ELR (cell line): ENCODE measurements around the gene KPNA3.
"Not testable (repeated sequence)": the region's sequence is repeated elsewhere in the genome, so short reads cannot be mapped to it uniquely, and the experiment has no call there.

Experiments used
- DNase-seq: peaks from one replicate; pipeline ENCODE4 v3.0.0-alpha.2; 2015; ENCODE audit warnings: low read depth

The KPNA3 gene

DNA sequence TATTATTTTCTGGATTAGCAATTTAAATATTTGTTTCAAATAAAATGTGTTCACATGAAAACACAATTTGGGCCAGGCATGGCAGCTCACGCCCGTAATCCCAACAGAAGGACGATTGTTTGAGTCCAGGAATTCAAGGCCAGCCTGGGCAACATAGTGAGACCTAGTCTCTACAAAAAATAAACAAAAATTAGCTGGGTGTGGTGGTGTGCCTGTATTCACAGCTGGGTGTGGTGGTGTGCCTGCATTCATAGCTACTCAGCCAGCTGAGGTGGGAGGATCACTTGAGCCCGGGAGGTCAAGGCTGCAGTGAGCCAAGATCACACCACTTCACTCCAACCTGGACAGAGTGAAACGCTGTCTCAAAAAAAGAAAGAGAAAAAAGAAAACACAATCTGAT is 46.4 kb downstream of the KPNA3 start:
- DNase-seq: no peak

DNA sequence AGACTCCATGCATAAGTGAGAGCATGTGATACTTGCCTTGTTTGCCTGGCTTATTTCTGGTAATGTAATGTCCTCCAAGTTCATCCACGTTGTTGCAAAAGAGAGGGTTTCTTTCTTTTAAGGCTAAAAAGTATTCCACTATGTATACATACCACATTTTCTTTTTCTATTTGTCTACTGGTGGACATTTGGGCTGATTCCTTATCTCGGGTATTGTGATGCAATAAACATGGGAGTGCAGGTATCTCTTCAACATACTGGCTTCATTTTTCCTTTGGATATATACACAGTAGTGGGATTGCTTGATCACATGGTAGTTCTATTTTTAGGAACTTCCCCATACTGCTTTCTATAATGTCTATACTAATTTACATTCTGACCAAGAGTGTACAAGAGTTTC is 51.6 kb downstream of the KPNA3 start:
- no peak for DNase-seq

DNA sequence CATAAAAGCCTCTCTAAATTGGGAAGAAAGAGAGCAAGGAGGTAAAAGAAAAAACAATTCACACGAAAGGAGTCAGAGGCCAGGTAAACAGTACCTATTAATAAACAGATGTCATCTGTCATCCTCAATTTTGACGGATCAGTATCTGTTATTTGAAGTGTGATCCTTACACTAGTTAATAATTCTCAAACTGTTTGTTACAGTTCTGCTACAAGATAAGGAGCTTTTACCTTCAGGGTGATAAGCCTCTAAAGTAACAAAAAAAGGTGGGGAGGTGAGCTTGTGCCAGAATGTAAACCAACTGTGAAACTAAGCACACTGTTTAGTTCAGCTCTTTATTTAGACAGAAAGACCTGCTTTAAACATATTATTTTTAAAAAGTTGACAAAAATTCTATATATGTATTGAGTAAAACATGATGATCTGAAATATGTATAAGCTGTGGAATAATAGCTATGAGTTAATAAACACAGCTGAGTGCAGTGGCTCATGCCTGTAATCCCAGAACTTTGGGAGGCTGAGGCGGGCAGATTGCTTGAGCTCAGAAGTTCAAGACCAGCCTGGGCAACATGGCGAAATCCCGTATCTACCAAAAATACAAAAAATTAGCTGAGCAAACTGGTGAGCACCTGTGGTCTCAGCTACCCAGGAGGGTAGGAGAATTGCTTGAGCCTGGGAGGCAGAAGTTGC is 52.8 kb downstream of the KPNA3 start:
- no peak for DNase-seq

DNA sequence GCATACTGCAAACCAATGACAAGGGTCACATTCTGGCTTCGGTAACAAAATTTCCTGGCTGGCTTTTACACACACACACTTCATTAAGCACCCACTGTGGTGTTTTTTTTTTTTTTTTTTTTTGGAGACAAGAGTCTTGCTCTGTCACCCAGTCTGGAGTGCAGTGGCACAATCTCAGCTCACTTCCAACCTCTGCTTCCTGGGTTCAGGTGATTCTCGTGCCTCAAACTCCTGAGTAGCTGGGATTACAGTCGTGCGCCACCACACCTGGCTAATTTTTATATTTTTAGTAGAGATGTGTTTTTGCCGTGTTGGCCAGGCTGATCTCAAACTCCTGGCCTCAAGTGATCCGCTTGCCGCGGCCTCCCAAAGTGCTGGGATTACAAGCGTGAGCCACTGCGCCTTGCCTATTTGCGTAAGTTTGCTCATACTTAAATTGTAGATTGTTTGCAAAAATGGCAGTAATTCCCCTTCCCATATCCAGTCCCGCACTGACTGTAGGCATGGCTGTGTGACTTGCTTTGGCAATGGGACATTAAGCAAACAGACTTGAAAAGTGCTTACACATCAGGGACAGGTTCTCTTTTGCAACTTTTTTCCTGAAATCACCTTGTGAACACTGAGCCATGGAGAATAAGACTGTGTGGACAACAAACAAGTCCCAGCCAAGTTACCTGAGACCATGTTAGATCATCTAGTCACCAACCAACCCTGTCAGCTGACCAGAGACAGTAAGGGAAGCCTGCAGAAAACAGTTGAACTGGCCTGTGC is 59.1 kb downstream of the KPNA3 start:
- DNase-seq: peak; percentile 3

DNA sequence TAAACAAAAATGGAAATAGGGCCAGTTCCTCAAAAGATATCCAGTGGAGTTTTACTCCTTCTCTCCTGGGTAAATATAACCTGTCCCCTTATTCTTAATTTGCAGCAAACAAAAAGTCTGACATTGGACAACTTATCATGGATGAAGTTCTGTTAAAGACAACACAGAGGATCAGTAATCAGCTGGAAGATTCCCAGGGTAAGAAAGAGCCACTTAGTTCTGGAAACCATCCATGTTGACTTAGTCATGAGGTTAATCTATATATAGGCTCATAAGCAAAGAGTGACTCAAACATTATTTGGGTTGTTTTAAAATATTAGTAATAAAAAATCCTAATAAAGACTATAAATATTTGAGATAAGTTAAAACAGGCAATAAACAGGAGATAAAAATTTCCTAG is 60.7 kb downstream of the KPNA3 start:
- DNase-seq: peak; percentile 77

DNA sequence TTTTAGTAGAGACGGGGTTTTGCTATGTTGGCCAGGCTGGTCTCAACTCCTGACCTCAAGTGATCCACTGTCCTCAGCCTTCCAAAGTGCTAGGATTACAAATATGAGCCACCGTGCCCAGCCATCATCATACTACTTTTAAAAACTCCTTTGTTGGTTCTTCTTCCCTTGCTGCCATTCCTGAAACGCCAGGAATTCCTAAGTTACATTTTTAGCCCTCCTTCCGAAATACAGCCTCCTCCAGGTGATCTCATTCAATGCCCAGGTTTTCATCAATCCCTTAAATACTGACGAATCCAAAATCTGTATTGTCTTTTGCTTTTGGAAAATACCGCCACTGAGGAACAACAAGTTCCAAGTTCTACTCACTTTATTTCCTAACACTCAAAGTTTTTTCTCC is 75.9 kb downstream of the KPNA3 start:
- no peak for DNase-seq

DNA sequence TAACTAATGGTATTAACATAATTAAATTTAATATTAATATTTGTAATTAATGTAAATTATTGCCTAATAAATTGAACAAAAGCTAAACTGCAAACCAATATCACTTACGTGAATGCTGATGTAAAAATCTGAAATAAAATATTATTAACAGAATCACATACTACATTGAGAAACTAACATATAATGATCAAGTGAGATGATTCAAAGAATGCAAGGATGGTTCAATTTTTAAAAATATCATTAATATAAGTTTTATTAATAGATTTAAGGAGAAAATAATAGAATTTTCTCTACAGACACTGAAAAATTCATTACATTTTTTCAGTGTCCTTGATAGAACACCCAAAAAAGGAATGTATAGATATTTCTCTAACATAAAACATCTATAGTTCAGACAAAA is 77.7 kb downstream of the KPNA3 start:
- no peak for DNase-seq

DNA sequence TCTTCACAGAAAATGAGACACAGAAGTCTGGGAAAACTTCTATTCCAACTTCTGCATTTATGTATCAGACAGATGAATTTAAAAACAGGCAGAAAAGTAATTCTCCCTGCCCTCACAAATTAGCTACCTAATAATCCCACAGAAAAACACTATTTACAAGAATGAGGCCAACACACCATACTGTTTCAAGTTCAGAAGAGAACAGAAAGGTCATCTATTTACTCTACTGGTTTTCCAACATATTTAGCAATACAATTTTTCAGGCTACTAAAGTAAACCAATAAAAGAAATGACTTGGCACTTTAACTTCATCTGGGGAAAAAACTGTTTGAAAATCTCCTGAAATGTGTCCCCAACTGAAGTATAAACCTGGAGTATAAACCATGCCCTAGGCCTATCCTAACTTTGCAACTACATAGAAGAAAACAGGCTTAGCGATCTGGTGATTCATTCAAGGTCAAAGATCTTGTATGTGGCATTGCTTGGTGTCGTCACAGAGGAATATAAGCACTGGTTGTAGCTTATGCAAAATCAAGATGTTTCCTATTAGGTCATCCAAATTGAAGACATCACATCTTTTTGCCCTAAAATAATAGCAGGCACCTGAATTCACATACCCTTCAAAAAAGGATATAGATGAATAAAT is 81.1 kb downstream of the KPNA3 start:
- peak; percentile 85 for DNase-seq

DNA sequence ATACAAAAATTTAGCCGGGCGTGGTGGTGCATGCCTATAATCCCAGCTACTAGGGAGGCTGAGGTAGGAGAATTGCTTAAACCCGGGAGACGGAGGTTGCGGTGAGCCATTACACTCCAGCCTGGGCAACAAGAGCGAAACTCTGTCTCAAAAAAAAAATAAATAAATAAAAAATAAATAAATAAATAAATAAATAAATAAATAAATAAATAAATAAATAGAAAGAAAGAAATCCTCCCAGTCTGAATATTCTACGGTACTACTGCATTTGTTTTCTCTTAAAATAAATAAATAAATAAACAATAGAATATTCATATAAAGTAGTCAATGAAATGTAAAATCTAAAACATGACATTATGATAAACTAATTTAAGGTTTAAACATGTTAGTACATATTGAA is 88.2 kb downstream of the KPNA3 start:
- DNase-seq: not testable (repeated sequence)

DNA sequence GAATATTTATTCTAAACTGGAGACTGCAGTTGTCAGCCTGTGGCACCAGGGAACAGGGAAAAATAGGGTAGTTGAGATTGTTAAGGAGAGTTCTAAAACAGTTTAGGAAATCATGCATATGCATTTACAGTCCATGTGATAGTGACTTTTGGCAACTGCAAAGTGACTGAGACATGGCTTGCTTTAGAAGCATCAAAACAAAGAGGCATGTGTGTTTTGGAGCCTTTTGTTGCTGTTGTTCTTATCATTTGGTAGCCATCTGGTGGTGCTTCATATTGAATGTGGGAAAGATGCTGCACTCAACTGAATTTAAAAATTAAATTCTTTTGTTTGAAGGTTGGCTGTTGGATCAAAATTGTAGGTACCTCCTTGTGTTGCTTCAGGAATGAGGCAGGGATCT is 91.0 kb downstream of the KPNA3 start:
- no peak for DNase-seq

DNA sequence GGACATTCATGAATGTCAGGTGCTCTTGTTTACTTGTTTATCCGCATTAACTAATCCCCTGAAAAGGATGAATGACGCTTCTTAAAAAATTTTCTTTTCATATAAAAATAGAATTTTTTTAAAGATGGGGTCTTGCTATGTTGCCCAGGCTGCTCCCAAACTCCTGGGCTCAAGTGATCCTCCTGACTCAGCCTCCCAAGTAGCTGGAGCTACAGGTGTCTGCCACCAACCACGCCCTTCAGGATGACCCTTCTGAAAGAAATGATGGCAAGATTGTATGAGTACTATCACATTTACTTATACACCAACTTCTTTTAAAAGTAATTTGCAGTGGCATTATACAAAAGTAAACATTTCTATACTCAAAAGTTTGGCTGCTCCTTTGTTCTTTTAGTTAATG is 95.0 kb downstream of the KPNA3 start:
- no peak for DNase-seq

DNA sequence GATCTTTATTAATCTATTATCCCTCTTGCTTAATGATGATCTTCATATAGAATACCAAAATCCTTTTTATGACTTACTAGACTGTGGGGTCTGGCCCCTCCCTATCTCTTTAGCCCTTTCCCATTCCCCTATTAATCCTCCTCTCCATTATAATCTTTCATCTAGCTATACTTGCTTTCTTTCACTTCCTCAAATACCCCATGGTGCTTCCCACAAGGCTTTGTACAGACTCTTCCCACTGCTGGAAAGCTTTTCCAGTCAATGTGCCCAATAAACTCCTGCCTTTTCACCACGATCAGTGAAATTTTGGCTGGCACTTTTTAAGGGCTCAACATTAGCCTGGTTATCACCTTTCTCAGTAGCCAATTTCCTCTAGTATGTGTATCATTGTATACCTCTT is 98.0 kb downstream of the KPNA3 start:
- no peak for DNase-seq

DNA sequence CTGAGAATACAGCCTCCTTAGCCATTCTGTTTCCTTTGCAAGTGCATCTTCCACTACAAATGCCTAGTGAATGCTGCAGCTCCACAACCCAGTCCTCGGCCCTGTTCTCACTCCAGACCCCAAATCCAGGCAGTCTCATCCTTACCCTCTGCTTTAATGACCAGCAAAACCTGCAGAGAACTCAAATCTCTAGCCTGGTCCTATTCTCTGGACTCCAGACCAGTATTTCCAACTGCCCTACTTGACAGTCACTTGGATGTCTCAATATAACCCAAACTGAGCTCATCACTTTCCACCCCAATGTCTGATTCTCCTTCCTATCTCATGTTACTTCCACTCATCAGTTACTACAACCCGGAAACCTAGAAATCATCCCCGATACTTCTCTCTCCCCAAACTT is 98.6 kb downstream of the KPNA3 start:
- DNase-seq: no peak

DNA sequence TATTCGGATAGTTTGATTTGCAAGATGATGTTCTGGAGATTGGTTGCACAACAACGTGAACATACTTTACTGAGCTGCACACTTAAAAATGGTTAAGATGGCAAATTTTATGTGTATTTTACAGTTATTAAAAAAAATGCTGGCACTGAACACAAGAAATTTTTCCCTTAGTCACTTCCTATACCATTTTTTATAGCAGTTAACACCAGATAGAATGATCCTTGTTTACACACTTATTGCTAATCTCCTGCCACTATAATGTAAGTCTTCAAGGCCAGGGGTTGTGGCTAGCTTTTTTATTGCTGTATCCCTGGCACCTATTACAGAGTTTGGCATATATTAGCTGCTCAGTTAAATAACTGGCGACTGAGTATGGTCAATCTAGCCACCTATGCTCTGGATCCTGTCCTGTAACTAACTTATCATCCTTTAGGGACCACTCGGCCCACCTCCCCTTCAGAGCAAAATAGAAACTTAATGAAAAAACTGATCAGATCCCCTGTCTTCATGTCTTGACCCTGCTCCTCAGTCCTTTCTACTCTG is 99.2 kb downstream of the KPNA3 start:
- DNase-seq: peak; percentile 42

DNA sequence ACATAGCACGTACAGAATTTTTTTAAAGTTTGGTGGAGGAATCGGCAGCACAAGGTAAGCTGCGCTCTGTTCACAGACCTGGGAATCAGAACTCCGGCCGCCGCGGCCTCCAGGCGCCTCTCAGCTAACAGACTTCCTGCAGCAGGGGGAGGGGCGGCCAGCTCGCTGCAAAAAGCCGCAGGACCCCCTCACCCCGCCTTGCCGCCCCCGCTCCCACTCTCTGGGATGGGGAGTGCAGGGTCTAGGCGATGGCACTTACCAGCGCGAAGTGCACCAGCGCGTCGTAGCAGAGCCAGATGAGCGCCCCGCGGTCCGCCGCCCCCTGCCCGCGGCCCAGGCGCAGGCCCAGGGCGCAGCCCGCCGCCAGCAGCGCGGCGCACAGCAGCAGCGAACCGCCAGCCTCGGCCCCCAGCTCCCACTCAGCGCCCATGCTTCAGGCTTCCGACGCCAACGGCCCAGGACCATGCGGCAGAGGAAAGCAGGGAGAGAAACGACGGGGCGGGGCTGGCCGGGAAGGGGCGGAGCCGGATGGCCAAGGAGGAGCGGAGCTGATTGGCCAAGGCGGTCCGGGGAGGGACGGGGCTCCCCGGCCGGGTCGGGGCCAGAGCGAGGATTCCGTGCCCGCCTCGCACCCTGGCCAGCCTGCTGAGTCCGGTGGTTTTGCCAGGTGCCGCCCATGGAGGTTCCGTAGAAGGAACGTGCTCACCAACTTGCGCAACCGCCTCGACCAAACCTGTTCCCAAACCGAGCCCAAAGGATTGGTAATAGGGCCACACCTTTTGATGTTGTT is 101.3 kb downstream of the KPNA3 start, which contains the start of gene EBPL:
EBPL (minus strand) TSS at position 492 of the 790 bp plus-strand sequence; CDS start at position 430, 62 bp downstream.
- peak; percentile 93 for DNase-seq

DNA sequence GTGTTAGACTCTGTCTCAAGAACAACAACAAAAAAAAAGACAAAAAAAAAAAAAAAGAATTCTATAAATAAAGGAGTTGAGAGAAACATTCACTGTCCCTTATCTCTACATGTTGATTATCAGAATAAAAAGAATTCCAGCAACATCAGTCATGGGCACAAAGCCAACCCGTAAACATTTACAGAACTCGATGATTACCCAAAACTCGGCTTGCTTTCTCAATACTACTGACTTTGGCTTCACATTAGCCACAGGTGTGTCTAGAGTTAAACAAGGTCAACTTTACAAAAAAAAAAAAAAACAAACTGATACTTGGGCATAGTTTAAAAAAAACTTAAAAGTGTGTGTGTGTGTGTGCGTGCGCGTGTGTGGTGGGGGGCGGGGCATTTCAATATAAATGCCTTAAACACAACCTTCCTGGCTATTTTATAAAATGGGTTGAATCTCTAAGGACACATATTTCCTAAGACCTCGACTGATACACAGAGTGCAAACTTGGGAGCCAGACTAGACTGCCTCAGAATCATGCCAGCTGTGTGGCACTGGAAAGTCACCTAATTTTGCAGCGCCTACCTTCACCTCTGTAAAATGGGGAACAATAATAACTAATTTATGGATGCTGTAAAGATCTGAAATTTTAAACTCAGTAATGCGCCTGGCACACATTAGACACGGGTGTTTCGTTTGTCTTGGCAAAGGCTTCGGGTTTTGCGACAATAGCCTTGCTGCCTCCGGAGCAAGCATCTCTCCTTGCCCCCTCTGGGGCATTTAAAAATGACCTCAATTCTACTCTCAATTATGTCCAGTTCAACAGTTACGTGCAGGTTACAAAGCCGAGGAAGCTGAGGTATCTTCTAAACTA is 102.1 kb downstream of the KPNA3 start:
- peak; percentile 61 for DNase-seq

DNA sequence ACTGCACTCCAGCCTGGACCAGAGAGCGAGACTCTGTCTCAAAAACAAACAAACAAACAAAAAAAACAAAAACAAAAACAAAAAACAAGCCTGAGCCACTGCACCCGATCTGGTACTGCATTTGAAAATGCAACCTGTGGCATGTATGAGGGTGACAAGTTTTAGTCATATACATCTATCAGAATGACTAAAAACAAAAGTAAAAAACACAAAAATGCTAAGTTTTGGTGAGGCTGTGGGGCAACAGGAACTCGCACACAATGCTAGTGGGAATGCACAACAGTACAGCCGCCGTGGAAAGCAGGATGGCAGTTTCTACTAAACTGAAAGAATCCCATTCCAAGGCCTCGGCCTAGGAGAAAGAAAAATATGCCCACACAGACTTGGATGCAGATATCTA is 109.0 kb downstream of the KPNA3 start:
- DNase-seq: no peak

DNA sequence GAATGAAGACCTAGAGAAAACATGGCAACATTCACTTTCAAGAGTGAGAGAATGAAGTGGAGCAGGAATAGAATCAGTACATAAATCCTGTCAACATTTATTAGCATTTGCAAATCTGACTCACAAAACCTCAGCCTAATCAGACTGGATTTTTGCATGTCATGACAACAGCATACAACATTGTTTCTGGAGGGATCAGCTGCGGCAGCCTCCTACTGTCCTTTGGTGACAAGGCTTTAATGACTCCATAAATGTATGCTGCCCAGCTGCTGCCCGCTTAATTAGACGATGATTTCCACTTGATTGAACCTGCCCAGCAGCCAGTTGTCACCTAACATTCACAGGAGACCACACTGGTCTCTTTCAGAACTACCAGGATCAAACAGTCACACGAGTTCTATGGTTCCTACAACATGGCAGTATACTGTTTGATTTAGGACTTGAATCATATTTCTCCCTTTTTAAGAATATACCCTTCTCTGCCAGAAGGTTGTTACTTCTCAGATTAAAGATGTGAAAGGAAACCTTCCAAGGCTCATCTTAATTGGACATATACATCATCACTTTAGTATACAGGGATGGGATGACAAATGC is 110.5 kb downstream of the KPNA3 start:
- peak; percentile 50 for DNase-seq

DNA sequence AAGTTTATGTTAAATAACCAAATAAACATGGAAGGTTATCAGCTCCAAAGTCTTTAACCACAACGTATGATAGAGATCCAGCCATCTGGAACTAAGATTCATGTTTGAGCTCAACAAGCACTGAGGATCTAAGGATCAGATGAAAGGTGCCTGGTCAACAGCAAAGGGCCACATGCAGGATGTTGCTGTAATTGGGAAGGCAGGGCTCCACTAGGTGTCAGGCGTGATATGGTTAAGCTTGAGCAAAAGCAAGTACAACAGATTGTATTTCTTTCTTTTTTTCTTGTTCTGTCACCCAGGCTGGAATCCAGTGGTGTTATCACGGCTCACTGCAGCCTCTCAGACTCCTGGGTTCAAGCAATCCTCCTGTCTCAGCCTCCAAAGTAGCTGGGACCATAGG is 113.2 kb downstream of the KPNA3 start:
- peak; percentile 21 for DNase-seq

DNA sequence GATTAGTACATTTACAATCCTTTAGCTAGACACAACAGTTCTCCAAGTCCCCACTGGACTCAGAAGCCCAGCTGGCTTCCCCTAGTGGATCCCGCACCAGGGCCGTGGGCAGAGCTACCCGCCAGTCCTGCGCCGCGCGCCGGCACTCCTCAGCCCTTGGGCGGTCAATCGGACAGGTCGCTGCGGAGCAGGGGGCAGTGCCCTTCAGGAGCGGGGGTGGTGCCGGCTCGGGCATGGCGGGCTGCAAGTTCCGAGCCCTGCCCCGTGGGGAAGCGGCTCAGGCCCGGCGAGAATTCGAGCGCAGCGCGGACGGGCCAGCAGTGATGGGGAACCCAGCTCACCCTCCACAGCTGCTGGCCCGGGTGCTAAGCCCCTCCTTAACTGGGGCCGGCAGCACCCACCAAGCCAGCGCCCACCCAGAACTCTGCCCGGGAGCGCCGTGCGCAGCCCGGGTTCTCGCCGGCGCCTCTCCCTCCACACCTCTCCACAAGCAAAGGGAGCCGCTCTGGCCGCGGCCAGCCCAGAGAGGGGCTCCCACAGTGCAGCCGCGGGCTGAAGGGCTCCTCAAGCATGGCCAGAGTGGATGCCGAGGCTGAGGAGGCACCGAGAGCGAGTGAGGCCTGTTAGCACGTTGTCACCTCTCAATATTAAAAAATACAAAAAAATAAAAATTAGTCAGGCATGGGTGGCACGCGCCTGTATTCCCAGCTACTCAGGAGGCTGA is 114.1 kb downstream of the KPNA3 start:
- no peak for DNase-seq
